WI38 (cell line): Measurements from ENCODE around the gene NELFB.

Experiments used
- H3K4me3 ChIP-seq: 2 replicates; pipeline ENCODE4 v1.5.1; 2011; ENCODE audit warnings: low read depth, mild to moderate bottlenecking, control low read depth, low read length
- CTCF ChIP-seq: IDR thresholded peaks from 2 replicates; pipeline ENCODE4 v1.5.1; 2012; ENCODE audit warnings: low read depth, mild to moderate bottlenecking, control low read depth, low read length

NELFB gene

GRCh38 chr9:137299203-137299565 is 44.1 kb downstream of the NELFB start:
- TF ChIP-seq CTCF, result no peak
- no peak overlapping the region for H3K4me3 ChIP-seq

GRCh38 chr9:137299938-137300337 is 44.8 kb downstream of the NELFB start:
- TF ChIP-seq CTCF, result no peak

GRCh38 chr9:137300567-137301080 is 45.5 kb downstream of the NELFB start:
- no peak for TF ChIP-seq CTCF
- H3K4me3 ChIP-seq, result peak overlapping the region; percentile 50

More at GRCh38 chr9:137299938-137300337, 44.8 kb downstream of the NELFB start:
- H3K4me3 ChIP-seq, result no peak overlapping the region

GRCh38 chr9:137301081-137301947 is 46.2 kb downstream of the NELFB start:
- H3K4me3 ChIP-seq, result peak overlapping the region; percentile 50
- TF ChIP-seq CTCF, result no peak

- no peak for TF ChIP-seq CTCF
- H3K4me3 ChIP-seq, result peak within 1 kb of the TSS; percentile 50
Measured at GRCh38 chr9:137302118-137302448, 47.0 kb downstream of the NELFB start, which contains the start of gene NRARP. NRARP (minus strand) TSS chr9:137302271; CDS start chr9:137301928, 343 bp downstream.

- TF ChIP-seq CTCF, result peak; percentile 57
- peak overlapping the region; percentile 49 for H3K4me3 ChIP-seq
Measured at GRCh38 chr9:137302449-137303150, 47.5 kb downstream of the NELFB start.
